Hematopoietic multipotent progenitor cell treated with erythropoietin and hydrocortisone succinate and interleukin-3 and kit ligand, for 8 days (in vitro differentiated cells): Measurements from ENCODE around the gene MCM3AP.

Source experiments
- DNase-seq: peaks from one replicate; pipeline ENCODE4 v3.0.0-alpha.2; 2015

The MCM3AP gene

GRCh38 chr21:46215436-46216131 is 69.8 kb downstream of the MCM3AP start:
- DNase-seq: no peak

- DNase-seq: no peak
Observed at GRCh38 chr21:46214478-46215340, 70.7 kb downstream of the MCM3AP start.

GRCh38 chr21:46213620-46214286 is 71.7 kb downstream of the MCM3AP start:
- DNase-seq: no peak

DNA sequence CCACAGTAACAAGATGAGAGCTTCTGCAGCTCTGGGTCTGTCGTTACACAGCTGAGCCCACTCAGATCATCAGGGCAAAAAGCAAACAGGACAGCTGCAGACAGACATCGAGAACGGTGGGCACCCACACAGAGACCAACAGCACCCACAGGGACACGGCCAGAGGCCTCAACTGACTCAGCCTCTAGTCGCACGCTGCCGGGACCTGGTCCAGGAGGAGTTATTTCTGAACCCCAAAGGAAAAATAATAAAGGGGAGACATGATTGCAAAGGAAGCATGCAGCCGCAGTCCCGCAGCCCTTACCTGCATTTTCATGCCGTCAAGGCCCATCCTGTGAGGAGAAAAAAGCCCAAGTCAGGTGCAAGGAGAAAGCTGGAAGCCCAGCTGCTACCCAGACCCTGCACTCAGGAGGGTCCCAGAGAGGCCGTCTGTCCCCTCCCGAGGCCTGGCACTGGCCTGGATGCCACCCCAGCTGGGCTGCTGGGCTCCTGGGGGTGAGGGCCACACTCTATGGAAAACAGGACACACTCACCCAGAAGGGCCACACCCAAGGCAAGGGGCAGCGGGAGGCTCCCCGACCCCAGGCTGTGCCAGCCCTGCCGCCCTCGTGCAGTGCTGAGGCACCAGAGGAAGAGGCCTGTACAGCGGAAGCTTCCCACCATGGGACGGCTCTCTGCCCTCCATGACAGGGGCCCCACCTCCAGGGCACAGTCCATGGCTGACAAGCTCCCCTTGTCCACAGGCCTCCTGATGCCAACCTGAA is 72.5 kb downstream of the MCM3AP start:
- DNase-seq: no peak

DNA sequence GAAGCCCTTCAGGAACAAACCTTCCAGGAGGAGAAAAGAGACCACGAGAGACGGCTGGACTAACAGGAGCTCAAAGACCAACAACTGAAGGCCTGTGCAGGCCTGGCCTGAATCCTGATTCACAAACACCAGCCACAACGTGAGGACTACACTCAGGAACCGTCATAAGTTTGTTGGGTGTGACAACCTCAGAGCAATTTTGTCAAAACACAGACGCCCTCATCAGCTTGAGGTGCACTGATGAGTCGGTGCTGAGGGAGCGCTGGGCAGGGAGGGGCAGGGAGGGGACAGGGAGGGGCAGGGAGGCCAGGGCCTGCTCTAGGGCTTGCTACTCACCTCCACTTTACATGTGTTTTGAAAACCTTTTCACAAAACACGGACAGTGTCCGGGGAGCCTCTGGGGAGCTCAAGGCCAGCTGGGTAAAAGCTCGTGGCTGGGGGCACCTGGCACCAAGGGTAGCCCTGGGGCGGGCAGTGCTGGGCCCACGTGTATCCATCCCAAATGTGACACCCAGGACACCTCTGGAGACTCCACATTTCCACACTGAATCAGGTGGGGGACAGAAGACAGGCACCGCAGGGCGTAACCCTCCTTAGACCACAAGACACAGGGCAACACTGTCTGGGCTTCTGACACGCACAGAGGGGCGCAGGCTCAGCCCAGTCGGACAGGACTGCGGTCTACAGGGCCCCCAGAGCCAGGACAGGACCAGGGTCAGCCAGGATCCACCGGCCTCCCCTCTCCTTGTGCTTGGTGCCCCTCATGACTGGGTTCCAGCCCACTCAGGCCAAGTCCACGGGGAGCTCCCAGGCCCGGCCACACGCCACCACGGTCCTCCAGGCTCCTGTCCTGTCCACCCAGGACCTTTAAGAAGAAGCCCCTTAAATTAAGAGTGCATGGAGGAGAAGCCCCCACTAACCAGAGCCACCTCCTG is 73.4 kb downstream of the MCM3AP start:
- no peak for DNase-seq

- DNase-seq: no peak
Observed at GRCh38 chr21:46211376-46211775, 74.0 kb downstream of the MCM3AP start.

GRCh38 chr21:46210378-46211136 is 74.9 kb downstream of the MCM3AP start:
- DNase-seq: no peak

DNA sequence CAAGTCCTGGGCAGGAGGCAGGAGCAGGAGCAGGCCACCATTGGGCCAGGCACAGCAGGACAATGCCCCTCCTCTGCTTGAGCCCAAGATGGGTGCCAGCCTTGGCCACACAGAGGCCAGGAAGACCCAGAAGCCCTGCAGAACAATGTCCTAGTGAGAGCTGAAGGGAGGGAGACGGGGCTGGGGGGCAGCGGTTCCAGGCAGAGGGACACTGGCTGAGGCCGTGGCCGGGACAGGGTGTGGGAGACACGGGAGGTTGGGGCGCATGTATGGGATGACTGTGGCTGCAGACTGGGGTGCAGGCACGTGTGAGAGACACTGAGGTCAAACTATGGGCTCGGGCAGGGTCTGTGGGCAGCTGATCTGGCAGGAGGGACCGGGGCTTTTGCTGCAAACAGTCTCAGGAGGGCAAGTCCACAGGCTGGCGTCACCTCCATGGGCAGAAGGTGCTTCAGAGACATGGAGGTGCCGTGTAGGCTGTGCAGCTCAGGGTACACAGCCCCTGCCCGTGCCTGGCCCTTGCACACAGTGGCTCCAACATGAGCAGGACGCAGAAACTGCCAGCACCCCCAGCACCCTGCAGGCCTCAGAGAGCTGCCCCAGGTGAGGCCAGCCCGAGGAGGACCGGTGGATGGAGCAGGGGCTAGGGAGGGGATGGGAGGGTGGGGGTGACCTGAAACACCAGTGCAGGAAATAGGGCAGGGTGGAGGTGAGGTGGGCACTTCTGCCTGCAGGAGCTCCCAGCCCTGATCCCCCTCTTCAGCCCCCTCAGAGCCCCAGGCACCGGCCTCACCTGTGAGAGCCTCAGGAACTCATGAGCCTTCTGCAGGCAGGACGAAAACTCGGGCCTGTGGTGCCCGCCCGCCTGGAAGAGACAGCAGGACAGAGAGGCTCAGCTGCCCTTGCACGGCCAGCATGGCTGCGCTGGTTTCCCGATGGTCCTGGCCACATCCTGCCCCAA is 76.4 kb downstream of the MCM3AP start:
- DNase-seq: no peak

DNA sequence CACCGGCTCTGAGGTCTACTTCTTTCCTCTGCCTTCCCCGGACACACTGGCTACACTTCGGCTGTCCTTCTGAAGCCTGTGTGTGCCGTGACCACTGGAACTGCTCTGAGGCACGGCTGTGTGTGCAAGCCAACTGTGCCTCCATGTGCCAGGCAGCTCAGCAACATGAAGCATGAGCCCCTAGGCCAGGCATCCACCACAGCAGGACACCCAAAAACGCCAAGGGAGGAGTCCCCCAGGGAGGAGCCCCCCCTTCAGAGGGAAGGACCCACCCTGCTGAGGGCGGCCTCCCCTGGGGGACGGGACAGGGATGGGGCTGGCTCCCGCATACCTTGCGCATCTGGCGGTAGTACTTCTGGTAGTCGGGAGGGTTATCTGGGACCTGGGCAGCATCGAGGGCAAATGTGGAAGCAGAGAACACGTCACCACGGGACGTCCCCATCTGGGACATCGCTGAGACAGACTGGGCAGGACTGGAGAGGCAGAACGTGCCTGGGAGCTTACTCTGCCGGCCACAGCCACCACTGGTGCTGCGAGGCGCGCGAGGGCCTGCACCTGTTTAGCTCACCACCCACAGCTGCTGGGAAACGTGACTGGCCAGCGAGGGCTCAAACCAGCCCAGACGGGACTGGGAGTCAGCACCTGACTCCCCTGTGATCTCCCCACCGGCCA is 77.4 kb downstream of the MCM3AP start:
- no peak for DNase-seq

GRCh38 chr21:46207006-46207919 is 78.1 kb downstream of the MCM3AP start:
- DNase-seq: no peak

GRCh38 chr21:46206163-46207005 is 79.0 kb downstream of the MCM3AP start:
- no peak for DNase-seq

DNA sequence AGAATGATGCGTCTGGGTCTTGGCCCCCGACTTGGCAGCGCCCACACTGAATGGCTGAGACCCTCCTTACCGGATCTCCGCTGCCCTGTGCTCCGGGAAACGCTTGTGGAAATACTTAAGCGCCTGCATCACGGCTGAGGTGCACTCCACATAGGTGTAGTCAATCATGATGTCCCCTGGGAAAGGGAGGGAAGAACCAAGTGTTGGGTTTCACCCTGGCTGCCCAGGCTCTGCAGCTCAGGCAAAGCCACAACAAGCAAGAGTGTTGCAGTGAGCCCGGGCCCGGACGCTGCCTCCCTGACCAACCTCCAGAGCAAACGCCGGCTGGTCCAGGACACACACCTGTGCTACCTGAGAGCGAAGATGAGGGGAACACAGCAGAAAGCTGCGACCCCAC is 79.6 kb downstream of the MCM3AP start:
- no peak for DNase-seq

GRCh38 chr21:46205166-46205565 is 80.2 kb downstream of the MCM3AP start:
- DNase-seq: no peak

- no peak for DNase-seq
Observed at GRCh38 chr21:46203203-46203600, 82.2 kb downstream of the MCM3AP start.

- DNase-seq: no peak
Observed at GRCh38 chr21:46202592-46203202, 82.7 kb downstream of the MCM3AP start.
